Measurements from ENCODE around the gene GIPC3. TPM values are rescaled to one million over a fixed set of nuclear protein-coding genes. Genes with fewer than 3 reads are reported as not detected.

Gene GIPC3
- total RNA-seq, 4 donors from 2014 or later = 0.18 to 0.76 (median 0.22) TPM

DNA sequence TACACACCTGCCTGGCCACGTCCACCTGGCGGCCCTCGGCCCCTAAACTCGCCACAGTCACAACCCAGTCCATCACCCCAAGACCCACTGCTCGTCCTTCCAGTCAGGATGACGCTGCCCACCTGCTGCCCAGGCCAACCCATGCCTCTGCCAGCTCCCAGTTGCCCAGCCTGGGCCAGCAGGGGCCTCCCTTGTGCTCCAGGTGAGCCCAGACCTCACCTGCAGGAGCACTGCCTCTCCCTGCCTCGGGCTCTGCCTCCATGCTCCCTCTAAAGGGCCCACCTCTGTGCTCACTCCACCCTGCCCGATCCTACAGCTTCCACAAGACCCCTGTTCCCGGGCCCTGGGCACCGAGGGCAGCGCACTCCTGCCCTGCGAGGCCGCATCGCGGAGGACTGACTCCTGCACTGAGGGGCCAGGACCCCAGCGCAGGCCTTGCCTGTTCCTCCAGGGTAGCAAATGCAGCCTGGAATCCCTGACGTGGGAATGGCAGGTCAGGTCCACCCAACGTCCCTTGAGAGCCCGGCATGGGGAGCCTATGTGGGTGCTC, 49.3 kb downstream of the GIPC3 start:
- no peak overlapping the region for H3K4me3 ChIP-seq
- intact Hi-C loops (cut with DNase I) = no loop called here
- no peaks in the 10 kb centered on the region for H3K9me3 ChIP-seq
- 60% methylated on average over 1 of the region's 19 CpGs; no CpG with 5 or more reads in 1 of the 2 donors for WGBS, 2 donors
- H3K27me3 ChIP-seq = no peaks in the 10 kb centered on the region
- TF ChIP-seq, protein P1, sequence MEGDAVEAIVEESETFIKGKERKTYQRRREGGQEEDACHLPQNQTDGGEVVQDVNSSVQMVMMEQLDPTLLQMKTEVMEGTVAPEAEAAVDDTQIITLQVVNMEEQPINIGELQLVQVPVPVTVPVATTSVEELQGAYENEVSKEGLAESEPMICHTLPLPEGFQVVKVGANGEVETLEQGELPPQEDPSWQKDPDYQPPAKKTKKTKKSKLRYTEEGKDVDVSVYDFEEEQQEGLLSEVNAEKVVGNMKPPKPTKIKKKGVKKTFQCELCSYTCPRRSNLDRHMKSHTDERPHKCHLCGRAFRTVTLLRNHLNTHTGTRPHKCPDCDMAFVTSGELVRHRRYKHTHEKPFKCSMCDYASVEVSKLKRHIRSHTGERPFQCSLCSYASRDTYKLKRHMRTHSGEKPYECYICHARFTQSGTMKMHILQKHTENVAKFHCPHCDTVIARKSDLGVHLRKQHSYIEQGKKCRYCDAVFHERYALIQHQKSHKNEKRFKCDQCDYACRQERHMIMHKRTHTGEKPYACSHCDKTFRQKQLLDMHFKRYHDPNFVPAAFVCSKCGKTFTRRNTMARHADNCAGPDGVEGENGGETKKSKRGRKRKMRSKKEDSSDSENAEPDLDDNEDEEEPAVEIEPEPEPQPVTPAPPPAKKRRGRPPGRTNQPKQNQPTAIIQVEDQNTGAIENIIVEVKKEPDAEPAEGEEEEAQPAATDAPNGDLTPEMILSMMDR (IDR thresholded peaks at IDR 0.05) = no peak
- TF ChIP-seq POLR2A (IDR thresholded peaks at IDR 0.05) = no peak
- H3K27ac ChIP-seq = peak overlapping the region in 2 of 4 donors; percentile 77 to 78
- no peaks in the 10 kb centered on the region for H3K4me1 ChIP-seq
- no peak for DNase-seq
- H3K36me3 ChIP-seq = peaks cover 0 to 79% (median 7%) of the 10 kb centered on the region in 3 donors

DNA sequence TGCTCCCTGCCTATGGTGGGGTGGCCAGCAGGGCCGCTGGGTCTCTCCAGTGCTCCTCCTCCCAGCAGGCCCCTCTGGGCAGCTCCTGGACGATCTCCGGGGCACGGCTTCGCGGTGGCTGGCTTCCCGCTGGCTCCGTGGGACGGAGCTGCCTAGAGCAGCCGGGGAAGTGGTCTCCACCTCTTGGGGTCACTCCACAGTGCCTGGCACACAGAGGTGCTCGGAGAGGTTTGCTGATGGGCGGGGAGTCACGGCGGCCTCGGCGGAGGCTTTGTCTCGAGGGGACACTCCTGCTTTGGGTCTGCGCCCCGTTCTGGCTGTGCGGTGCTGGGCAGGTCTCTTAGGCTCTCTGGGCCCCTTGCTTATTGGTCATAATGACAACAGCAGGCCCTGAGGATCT, 51.2 kb downstream of the GIPC3 start:
- H3K27ac ChIP-seq = no peak overlapping the region
- TF ChIP-seq, protein P1 (IDR thresholded peaks at IDR 0.05) = no peak
- no peak for TF ChIP-seq POLR2A (IDR thresholded peaks at IDR 0.05)
- intact Hi-C loops (cut with DNase I) = no loop called here
- no peaks in the 10 kb centered on the region for H3K9me3 ChIP-seq
- peaks cover 1 to 85% (median 7%) of the 10 kb centered on the region in 3 donors for H3K36me3 ChIP-seq
- H3K4me1 ChIP-seq = no peaks in the 10 kb centered on the region
- H3K27me3 ChIP-seq = no peaks in the 10 kb centered on the region
- WGBS, 2 donors = 90 to 94% methylated on average over 6 to 7 of the region's 20 CpGs
- no peak for DNase-seq
- no peak overlapping the region for H3K4me3 ChIP-seq

DNA sequence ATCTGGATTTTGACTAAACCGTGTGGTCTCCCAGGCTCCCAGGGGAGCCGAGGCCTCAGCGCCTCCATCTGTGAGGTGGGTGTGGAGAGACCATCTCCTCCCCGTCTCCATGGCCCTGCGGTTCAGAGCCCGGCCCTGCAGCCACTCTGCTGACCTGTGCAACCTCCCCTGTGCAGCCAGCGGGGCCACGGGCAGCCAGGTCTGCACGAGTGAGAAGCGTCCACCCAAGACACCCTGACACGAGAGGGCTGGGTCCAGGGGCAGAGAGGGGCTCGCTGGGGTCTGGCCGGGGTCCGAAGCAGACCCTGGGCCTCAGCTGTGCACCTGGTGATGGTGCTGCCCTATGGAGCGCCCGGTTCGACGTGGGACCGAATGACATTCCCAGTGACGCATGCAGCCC, 51.7 kb downstream of the GIPC3 start:
- H3K27me3 ChIP-seq = no peaks in the 10 kb centered on the region
- H3K27ac ChIP-seq = no peak overlapping the region
- no peak overlapping the region for H3K4me3 ChIP-seq
- no peak for DNase-seq
- TF ChIP-seq, protein P1 (IDR thresholded peaks at IDR 0.05) = no peak
- TF ChIP-seq POLR2A (IDR thresholded peaks at IDR 0.05) = no peak
- WGBS, 2 donors = 95% methylated on average over 4 of the region's 20 CpGs; no CpG with 5 or more reads in 1 of the 2 donors
- peaks cover 4 to 85% (median 7%) of the 10 kb centered on the region in 3 donors for H3K36me3 ChIP-seq
- intact Hi-C loops (cut with DNase I) = no loop called here
- H3K4me1 ChIP-seq = no peaks in the 10 kb centered on the region
- H3K9me3 ChIP-seq = no peaks in the 10 kb centered on the region

DNA sequence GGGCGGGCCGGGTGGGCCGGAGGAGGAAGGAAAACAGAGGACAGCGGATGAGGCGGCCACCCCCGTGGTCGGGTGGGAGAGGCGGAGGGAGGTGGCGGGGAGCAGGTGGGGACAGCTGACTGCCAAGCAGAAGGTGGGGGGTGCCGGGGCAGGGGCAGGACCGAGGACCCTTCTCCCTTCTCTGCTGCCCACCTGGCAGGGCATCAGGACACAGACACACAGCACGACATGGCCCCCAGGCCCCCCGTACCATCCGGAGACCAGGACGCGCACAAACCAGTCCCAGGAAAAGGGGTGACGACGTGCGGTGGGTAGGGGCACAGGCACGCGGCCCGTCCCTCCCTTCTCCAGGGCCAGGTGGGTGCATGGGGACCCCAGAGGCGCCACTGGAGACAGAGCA, 52.3 kb downstream of the GIPC3 start:
- Histone ChIP-seq H3K27ac (no peak overlapping the region), H3K4me1 (no peaks in the 10 kb centered on the region), H3K27me3 (no peaks in the 10 kb centered on the region), H3K4me3 (no peak overlapping the region), H3K36me3 (peaks cover 4 to 85% (median 7%) of the 10 kb centered on the region in 3 donors), H3K9me3 (no peaks in the 10 kb centered on the region)
- no peak for DNase-seq
- intact Hi-C loops (cut with DNase I) = no loop called here
- TF ChIP-seq, protein P1 (IDR thresholded peaks at IDR 0.05) = no peak
- TF ChIP-seq POLR2A (IDR thresholded peaks at IDR 0.05) = no peak
- WGBS, 2 donors = 93% methylated on average over 8 of the region's 23 CpGs; no CpG with 5 or more reads in 1 of the 2 donors

DNA sequence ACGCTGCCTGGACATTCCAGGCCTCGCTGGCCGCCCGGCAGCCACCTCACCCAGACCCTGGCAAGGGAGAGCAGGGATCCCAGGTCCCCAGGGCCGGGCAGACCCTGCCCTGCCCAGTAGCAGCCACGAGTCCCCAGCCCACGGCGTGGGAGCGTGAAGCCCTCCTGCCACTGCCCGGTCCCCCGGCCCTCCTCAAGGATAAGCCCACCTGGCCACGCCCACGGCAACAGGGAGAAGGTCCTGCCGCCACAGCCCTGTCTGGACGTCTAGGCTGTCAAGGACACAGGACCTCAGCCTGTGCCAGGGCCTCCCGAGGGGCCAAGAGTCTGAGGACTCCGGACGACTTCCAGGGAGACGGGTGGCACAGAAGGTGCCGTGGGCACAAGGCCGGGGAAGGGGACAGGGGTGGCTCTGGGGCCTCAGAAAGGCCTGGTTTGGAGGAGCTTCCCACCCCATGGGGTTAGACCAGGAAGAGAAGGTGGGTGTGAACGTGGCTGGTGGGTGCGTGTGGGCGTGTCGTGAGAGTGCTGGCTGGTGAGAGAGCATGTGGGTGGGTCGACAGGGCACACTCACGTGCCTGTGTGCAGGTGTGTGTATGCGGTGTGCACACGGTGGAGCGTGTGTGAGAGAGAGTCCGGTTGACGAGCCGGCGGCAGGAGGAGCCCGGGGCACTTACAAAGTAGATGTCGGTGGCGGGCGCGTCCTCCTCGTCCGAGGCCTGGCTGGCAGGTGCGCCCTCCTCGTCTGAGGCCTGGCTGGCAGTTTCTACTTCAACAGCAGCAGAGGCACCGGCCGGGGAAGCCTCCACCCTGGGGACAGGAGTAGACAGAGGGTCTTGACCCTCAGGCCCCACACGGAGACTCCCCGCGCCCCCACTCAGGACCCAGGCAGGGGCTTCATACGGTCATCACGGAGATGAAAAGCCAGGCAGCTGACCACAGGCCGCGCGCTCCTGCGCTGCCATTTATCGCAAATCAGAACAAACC, 53.2 kb downstream of the GIPC3 start:
- DNase-seq = no peak
- H3K27me3 ChIP-seq = no peaks in the 10 kb centered on the region
- TF ChIP-seq POLR2A (IDR thresholded peaks at IDR 0.05) = no peak
- TF ChIP-seq, protein P1 (IDR thresholded peaks at IDR 0.05) = no peak
- peaks cover 4 to 85% (median 7%) of the 10 kb centered on the region in 3 donors for H3K36me3 ChIP-seq
- H3K4me1 ChIP-seq = no peaks in the 10 kb centered on the region
- no peaks in the 10 kb centered on the region for H3K9me3 ChIP-seq
- H3K27ac ChIP-seq = no peak overlapping the region
- H3K4me3 ChIP-seq = no peak overlapping the region
- WGBS, 2 donors = 82 to 85% methylated on average over 20 to 28 of the region's 55 CpGs
- intact Hi-C loops (cut with DNase I) = no loop called here
